Measurements from ENCODE around the gene EPHA8. TPM values are rescaled to one million over a fixed set of nuclear protein-coding genes. Genes with fewer than 3 reads are reported as not detected.

EPHA8 gene
- total RNA-seq, 1 experiment from 2014 or later = 3.8 TPM

DNA sequence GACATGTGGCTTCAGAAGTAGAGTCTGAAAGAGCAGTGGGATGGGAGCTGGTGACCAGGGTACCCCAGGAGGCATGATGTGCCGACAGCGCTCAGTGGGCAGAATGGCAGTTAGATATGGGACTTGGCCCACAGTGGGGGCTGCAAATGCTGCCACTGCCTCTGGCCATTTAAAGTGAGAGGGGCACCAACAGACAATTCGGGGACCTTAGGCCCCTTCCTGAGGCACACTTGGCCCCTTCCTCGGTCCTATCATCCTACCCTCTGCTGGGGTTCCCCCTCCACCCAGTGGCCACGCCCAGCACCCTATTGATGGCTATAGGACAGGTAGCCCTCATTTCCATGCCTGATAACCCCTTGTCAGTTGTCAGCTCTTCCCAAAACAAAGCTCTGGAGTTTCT is 36.6 kb upstream of the EPHA8 start:
- Mint-ChIP-seq H3K4me3 (no peak overlapping the region), H3K4me1 (no peaks in the 10 kb centered on the region), H3K36me3 (peaks cover 16% of the 10 kb centered on the region), H3K27ac (no peak overlapping the region), H3K9me3 (no peaks in the 10 kb centered on the region), H3K27me3 (ENCODE audit: low read depth) (no peaks in the 10 kb centered on the region)
- ChIA-PET POLR2A (no interaction called here), CTCF (interaction anchor here (1.1 to 3.9 kb wide), 5 partner anchors 12 to 115 kb away, joined by 3 to 68 read pairs (median 11); no protein-coding TSS in a partner anchor)
- TF ChIP-seq SP1 (CRISPR knock-in tag; conservative IDR thresholded peaks at IDR 0.05) (no peak), CREB1 (CRISPR knock-in tag; IDR thresholded peaks at IDR 0.05) (no peak), ETV6 (CRISPR knock-in tag; IDR thresholded peaks at IDR 0.05) (no peak), ZNF121 (CRISPR knock-in tag; IDR thresholded peaks at IDR 0.05) (no peak), RELA (CRISPR knock-in tag; IDR thresholded peaks at IDR 0.05; ENCODE audit: borderline replicate concordance) (no peak), TEAD1 (CRISPR knock-in tag; IDR thresholded peaks at IDR 0.05) (no peak)
- TF ChIP-seq, protein P1, sequence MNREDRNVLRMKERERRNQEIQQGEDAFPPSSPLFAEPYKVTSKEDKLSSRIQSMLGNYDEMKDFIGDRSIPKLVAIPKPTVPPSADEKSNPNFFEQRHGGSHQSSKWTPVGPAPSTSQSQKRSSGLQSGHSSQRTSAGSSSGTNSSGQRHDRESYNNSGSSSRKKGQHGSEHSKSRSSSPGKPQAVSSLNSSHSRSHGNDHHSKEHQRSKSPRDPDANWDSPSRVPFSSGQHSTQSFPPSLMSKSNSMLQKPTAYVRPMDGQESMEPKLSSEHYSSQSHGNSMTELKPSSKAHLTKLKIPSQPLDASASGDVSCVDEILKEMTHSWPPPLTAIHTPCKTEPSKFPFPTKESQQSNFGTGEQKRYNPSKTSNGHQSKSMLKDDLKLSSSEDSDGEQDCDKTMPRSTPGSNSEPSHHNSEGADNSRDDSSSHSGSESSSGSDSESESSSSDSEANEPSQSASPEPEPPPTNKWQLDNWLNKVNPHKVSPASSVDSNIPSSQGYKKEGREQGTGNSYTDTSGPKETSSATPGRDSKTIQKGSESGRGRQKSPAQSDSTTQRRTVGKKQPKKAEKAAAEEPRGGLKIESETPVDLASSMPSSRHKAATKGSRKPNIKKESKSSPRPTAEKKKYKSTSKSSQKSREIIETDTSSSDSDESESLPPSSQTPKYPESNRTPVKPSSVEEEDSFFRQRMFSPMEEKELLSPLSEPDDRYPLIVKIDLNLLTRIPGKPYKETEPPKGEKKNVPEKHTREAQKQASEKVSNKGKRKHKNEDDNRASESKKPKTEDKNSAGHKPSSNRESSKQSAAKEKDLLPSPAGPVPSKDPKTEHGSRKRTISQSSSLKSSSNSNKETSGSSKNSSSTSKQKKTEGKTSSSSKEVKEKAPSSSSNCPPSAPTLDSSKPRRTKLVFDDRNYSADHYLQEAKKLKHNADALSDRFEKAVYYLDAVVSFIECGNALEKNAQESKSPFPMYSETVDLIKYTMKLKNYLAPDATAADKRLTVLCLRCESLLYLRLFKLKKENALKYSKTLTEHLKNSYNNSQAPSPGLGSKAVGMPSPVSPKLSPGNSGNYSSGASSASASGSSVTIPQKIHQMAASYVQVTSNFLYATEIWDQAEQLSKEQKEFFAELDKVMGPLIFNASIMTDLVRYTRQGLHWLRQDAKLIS (CRISPR knock-in tag; IDR thresholded peaks at IDR 0.05; ENCODE audit: borderline replicate concordance) = no peak
- TF ChIP-seq, protein P2, sequence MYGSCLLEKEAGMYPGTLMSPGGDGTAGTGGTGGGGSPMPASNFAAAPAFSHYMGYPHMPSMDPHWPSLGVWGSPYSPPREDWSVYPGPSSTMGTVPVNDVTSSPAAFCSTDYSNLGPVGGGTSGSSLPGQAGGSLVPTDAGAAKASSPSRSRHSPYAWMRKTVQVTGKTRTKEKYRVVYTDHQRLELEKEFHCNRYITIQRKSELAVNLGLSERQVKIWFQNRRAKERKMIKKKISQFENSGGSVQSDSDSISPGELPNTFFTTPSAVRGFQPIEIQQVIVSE (CRISPR knock-in tag; IDR thresholded peaks at IDR 0.05; ENCODE audit: borderline replicate concordance) = no peak
- TF ChIP-seq, protein P3, sequence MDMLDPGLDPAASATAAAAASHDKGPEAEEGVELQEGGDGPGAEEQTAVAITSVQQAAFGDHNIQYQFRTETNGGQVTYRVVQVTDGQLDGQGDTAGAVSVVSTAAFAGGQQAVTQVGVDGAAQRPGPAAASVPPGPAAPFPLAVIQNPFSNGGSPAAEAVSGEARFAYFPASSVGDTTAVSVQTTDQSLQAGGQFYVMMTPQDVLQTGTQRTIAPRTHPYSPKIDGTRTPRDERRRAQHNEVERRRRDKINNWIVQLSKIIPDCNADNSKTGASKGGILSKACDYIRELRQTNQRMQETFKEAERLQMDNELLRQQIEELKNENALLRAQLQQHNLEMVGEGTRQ (CRISPR knock-in tag; IDR thresholded peaks at IDR 0.05) = no peak
- TF ChIP-seq, protein P4, sequence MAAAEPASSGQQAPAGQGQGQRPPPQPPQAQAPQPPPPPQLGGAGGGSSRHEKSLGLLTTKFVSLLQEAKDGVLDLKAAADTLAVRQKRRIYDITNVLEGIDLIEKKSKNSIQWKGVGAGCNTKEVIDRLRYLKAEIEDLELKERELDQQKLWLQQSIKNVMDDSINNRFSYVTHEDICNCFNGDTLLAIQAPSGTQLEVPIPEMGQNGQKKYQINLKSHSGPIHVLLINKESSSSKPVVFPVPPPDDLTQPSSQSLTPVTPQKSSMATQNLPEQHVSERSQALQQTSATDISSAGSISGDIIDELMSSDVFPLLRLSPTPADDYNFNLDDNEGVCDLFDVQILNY (CRISPR knock-in tag; IDR thresholded peaks at IDR 0.05) = no peak
- TF ChIP-seq, protein P5, sequence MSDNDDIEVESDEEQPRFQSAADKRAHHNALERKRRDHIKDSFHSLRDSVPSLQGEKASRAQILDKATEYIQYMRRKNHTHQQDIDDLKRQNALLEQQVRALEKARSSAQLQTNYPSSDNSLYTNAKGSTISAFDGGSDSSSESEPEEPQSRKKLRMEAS (CRISPR knock-in tag; IDR thresholded peaks at IDR 0.05) = no peak
- TF ChIP-seq, protein P6, sequence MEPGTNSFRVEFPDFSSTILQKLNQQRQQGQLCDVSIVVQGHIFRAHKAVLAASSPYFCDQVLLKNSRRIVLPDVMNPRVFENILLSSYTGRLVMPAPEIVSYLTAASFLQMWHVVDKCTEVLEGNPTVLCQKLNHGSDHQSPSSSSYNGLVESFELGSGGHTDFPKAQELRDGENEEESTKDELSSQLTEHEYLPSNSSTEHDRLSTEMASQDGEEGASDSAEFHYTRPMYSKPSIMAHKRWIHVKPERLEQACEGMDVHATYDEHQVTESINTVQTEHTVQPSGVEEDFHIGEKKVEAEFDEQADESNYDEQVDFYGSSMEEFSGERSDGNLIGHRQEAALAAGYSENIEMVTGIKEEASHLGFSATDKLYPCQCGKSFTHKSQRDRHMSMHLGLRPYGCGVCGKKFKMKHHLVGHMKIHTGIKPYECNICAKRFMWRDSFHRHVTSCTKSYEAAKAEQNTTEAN (CRISPR knock-in tag; IDR thresholded peaks at IDR 0.05) = no peak
- DNase-seq (ENCODE audit: low spot score) (no peak), ATAC-seq (no peak)

DNA sequence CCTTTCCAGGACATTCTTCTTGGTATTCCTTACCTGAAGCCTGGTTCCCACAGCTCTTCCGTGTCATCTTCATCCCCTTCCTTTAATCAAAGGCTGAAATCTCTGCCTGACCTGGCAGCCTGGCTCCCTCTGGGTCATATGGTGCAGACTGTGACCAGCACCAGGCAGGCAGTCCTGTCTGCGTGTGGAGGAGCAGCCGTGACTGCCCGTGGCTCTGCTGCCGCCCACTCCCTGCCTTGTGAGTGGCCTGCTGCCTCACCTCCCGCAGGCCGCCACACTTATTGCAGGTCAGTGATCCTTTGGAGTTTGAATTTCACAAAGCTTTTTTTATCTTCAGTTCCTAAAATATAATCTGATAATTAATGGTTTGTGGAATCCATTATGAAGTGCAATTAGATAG is 36.2 kb upstream of the EPHA8 start:
- Mint-ChIP-seq H3K27me3 (ENCODE audit: low read depth) (no peaks in the 10 kb centered on the region), H3K4me1 (no peaks in the 10 kb centered on the region), H3K4me3 (no peak overlapping the region), H3K9me3 (no peaks in the 10 kb centered on the region), H3K36me3 (peaks cover 13% of the 10 kb centered on the region), H3K27ac (no peak overlapping the region)
- DNase-seq (ENCODE audit: low spot score) (no peak), ATAC-seq (no peak)
- ChIA-PET CTCF (interaction anchor here (0.6 to 3.9 kb wide), 34 partner anchors 12 to 312 kb away, joined by 3 to 68 read pairs (median 4); no protein-coding TSS in a partner anchor), POLR2A (no interaction called here)
- TF ChIP-seq RELA (CRISPR knock-in tag; IDR thresholded peaks at IDR 0.05; ENCODE audit: borderline replicate concordance) = no peak
- TF ChIP-seq, protein P7, sequence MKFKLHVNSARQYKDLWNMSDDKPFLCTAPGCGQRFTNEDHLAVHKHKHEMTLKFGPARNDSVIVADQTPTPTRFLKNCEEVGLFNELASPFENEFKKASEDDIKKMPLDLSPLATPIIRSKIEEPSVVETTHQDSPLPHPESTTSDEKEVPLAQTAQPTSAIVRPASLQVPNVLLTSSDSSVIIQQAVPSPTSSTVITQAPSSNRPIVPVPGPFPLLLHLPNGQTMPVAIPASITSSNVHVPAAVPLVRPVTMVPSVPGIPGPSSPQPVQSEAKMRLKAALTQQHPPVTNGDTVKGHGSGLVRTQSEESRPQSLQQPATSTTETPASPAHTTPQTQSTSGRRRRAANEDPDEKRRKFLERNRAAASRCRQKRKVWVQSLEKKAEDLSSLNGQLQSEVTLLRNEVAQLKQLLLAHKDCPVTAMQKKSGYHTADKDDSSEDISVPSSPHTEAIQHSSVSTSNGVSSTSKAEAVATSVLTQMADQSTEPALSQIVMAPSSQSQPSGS (CRISPR knock-in tag; IDR thresholded peaks at IDR 0.05; ENCODE audit: borderline replicate concordance, low read depth) = no peak
- TF ChIP-seq, protein P8, sequence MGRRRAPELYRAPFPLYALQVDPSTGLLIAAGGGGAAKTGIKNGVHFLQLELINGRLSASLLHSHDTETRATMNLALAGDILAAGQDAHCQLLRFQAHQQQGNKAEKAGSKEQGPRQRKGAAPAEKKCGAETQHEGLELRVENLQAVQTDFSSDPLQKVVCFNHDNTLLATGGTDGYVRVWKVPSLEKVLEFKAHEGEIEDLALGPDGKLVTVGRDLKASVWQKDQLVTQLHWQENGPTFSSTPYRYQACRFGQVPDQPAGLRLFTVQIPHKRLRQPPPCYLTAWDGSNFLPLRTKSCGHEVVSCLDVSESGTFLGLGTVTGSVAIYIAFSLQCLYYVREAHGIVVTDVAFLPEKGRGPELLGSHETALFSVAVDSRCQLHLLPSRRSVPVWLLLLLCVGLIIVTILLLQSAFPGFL (CRISPR knock-in tag; IDR thresholded peaks at IDR 0.05; ENCODE audit: borderline replicate concordance) = no peak
- TF ChIP-seq, protein P2 (CRISPR knock-in tag; IDR thresholded peaks at IDR 0.05; ENCODE audit: borderline replicate concordance) = no peak
- TF ChIP-seq ETV6 (CRISPR knock-in tag; IDR thresholded peaks at IDR 0.05) = no peak
- TF ChIP-seq FOXP1 (CRISPR knock-in tag; IDR thresholded peaks at IDR 0.05; ENCODE audit: borderline replicate concordance) = no peak
- TF ChIP-seq ZNF121 (CRISPR knock-in tag; IDR thresholded peaks at IDR 0.05) = no peak
- TF ChIP-seq ZNF138 (CRISPR knock-in tag; conservative IDR thresholded peaks at IDR 0.05) = no peak
- no peak for TF ChIP-seq NFYB (CRISPR knock-in tag; conservative IDR thresholded peaks at IDR 0.05; ENCODE audit: low read depth)
- no peak for TF ChIP-seq SMAD3 (CRISPR knock-in tag; IDR thresholded peaks at IDR 0.05; ENCODE audit: borderline replicate concordance)
- TF ChIP-seq, protein P9, sequence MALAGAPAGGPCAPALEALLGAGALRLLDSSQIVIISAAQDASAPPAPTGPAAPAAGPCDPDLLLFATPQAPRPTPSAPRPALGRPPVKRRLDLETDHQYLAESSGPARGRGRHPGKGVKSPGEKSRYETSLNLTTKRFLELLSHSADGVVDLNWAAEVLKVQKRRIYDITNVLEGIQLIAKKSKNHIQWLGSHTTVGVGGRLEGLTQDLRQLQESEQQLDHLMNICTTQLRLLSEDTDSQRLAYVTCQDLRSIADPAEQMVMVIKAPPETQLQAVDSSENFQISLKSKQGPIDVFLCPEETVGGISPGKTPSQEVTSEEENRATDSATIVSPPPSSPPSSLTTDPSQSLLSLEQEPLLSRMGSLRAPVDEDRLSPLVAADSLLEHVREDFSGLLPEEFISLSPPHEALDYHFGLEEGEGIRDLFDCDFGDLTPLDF (CRISPR knock-in tag; IDR thresholded peaks at IDR 0.05) = no peak
- no peak for TF ChIP-seq FOXJ3 (CRISPR knock-in tag; IDR thresholded peaks at IDR 0.05; ENCODE audit: borderline replicate concordance)
- no peak for TF ChIP-seq SOX15 (CRISPR knock-in tag; IDR thresholded peaks at IDR 0.05)
